Smooth muscle cell (in vitro differentiated cells): ENCODE results near the gene KCNF1. TPM values are rescaled to one million over a fixed set of nuclear protein-coding genes. Genes with fewer than 3 reads are reported as not detected.
"Not testable (repeated sequence)": the region's sequence is repeated elsewhere in the genome, so short reads cannot be mapped to it uniquely, and the experiment has no call there.

Experiments used
- DNase-seq: peaks from one replicate; lab custom pipeline; 2025; ENCODE audit not compliant: unreplicated experiment; lab: John Stamatoyannopoulos, UW
- H2AFZ ChIP-seq: fragments of 200-600 bp; sonication (generic); 2 replicates; pipeline ENCODE4 v1.6.0; 2016; ENCODE audit warnings: antibody characterized with exemption, low read depth, mild to moderate bottlenecking
- H3F3A ChIP-seq: fragments of 200-600 bp; sonication (generic); 2 replicates; pipeline ENCODE4 v1.6.0; 2017; ENCODE audit warnings: antibody characterized with exemption, low read depth
- H3K27ac ChIP-seq: fragments of 200-600 bp; sonication (generic); 2 replicates; pipeline ENCODE4 v1.5.1; 2016; ENCODE audit warnings: low read depth, mild to moderate bottlenecking
- H3K27me3 ChIP-seq: fragments of 200-600 bp; sonication (generic); 2 replicates; pipeline ENCODE4 v1.6.1; 2016; ENCODE audit warnings: low read depth, mild to moderate bottlenecking
- H3K36me3 ChIP-seq: fragments of 200-600 bp; sonication (generic); 2 replicates; pipeline ENCODE4 v1.5.1; 2016; ENCODE audit warnings: low read depth
- H3K4me1 ChIP-seq: fragments of 200-600 bp; sonication (generic); 2 replicates; pipeline ENCODE4 v1.5.1; 2016; ENCODE audit warnings: low read depth
- H3K4me2 ChIP-seq: fragments of 200-600 bp; sonication (generic); 2 replicates; pipeline ENCODE4 v1.6.0; 2016; ENCODE audit warnings: mild to moderate bottlenecking
- H3K4me3 ChIP-seq: fragments of 200-600 bp; sonication (generic); 2 replicates; pipeline ENCODE4 v1.5.1; 2016; ENCODE audit warnings: mild to moderate bottlenecking
- H3K79me2 ChIP-seq: fragments of 200-600 bp; sonication (generic); 2 replicates; pipeline ENCODE4 v1.6.0; 2016; ENCODE audit warnings: low read depth, mild to moderate bottlenecking
- H3K9ac ChIP-seq: fragments of 200-600 bp; sonication (generic); 2 replicates; pipeline ENCODE4 v1.6.0; 2016; ENCODE audit warnings: low read depth
- H3K9me3 ChIP-seq: fragments of 200-600 bp; sonication (generic); replicated peaks from 2 replicates; pipeline ENCODE4 v1.5.1; 2016; ENCODE audit warnings: low read depth
- H4K20me1 ChIP-seq: fragments of 200-600 bp; sonication (generic); 2 replicates; pipeline ENCODE4 v1.6.0; 2016; ENCODE audit warnings: low read depth
- CTCF ChIP-seq: fragments of 200-600 bp; sonication (generic); IDR thresholded peaks from 2 replicates; pipeline ENCODE4 v1.5.1; 2017; ENCODE audit warnings: borderline replicate concordance, mild to moderate bottlenecking, antibody characterized with exemption; ENCODE audit not compliant: insufficient read depth, poor library complexity, severe bottlenecking
- WGBS: methylation state at CpG from one replicate; pipeline ENCODE4 v1.1.7; 2016; ENCODE audit warnings: low lambda C conversion rate; 5-methylcytosine and 5-hydroxymethylcytosine counted together
- polyA plus RNA-seq: library from polyadenylated mRNA; unstranded; fragments of >200 nt; fragmentation: Nextera tagmentation; extraction: Ambion mirVana; gene quantifications from 2 replicates; pipeline ENCODE4 v1.2.1, GENCODE V29; 2016
- total RNA-seq: library from RNA; depleted of rRNA; stranded (reverse); fragments of >200 nt; gene quantifications from 2 replicates; pipeline ENCODE4 v1.2.3, GENCODE V29; 2014

Gene KCNF1
- total and polyA plus RNA-seq, 2 experiments from 2014 or later = 0.55 TPM; not detected in 1

- peaks cover 3% of the 10 kb centered on the region for H3F3A ChIP-seq
- WGBS = 70% methylated on average over 3 of the region's 3 CpGs
- no peaks in the 10 kb centered on the region for H3K4me1 ChIP-seq
- H3K36me3 ChIP-seq = no peaks in the 10 kb centered on the region
- H3K27me3 ChIP-seq = no peaks in the 10 kb centered on the region
- H3K4me3 ChIP-seq = no peak overlapping the region
- no peak for TF ChIP-seq CTCF
- no peaks in the 10 kb centered on the region for H4K20me1 ChIP-seq
- no peak overlapping the region for H3K27ac ChIP-seq
- H3K9ac ChIP-seq = no peak overlapping the region
- no peak overlapping the region for H3K4me2 ChIP-seq
- no peak for DNase-seq
- no peak overlapping the region for H2AFZ ChIP-seq
- H3K79me2 ChIP-seq = no peaks in the 10 kb centered on the region
- no peaks in the 10 kb centered on the region for H3K9me3 ChIP-seq
These were observed 45.7 kb downstream of the KCNF1 start for GRCh38 chr2:10957391-10957790.

- H3K36me3 ChIP-seq, H3K4me1 ChIP-seq, H3K27ac ChIP-seq, H3K9ac ChIP-seq, H3K9me3 ChIP-seq, DNase-seq, H2AFZ ChIP-seq, H3K4me2 ChIP-seq, H3K79me2 ChIP-seq, H3K27me3 ChIP-seq, H4K20me1 ChIP-seq, H3K4me3 ChIP-seq, H3F3A ChIP-seq: not testable (repeated sequence)
- 83% methylated on average over 3 of the region's 3 CpGs for WGBS
These were observed 46.7 kb downstream of the KCNF1 start for GRCh38 chr2:10958452-10958851.

GRCh38 chr2:10960606-10961489 lies 49.1 kb downstream of the KCNF1 start:
- H3K4me2 ChIP-seq = no peak overlapping the region
- H3K4me3 ChIP-seq = no peak overlapping the region
- H3K27me3 ChIP-seq = no peaks in the 10 kb centered on the region
- H3K79me2 ChIP-seq = no peaks in the 10 kb centered on the region
- 92% methylated on average over 56 of the region's 58 CpGs for WGBS
- DNase-seq = no peak
- H3K9me3 ChIP-seq = no peaks in the 10 kb centered on the region
- TF ChIP-seq CTCF = no peak
- H2AFZ ChIP-seq = no peak overlapping the region
- peaks cover 11% of the 10 kb centered on the region for H3K4me1 ChIP-seq
- no peaks in the 10 kb centered on the region for H4K20me1 ChIP-seq
- H3K36me3 ChIP-seq = no peaks in the 10 kb centered on the region
- no peak overlapping the region for H3K9ac ChIP-seq
- H3K27ac ChIP-seq = no peak overlapping the region
- H3F3A ChIP-seq = no peaks in the 10 kb centered on the region

- no peaks in the 10 kb centered on the region for H3K79me2 ChIP-seq
- H3K27me3 ChIP-seq = no peaks in the 10 kb centered on the region
- DNase-seq = no peak
- H3K36me3 ChIP-seq = no peaks in the 10 kb centered on the region
- no peak overlapping the region for H3K4me2 ChIP-seq
- TF ChIP-seq CTCF = no peak
- H3K9me3 ChIP-seq = no peaks in the 10 kb centered on the region
- WGBS = 94% methylated on average over 13 of the region's 13 CpGs
- H3K4me1 ChIP-seq = peaks cover 11% of the 10 kb centered on the region
- no peak overlapping the region for H3K9ac ChIP-seq
- no peak overlapping the region for H2AFZ ChIP-seq
- H3K27ac ChIP-seq = no peak overlapping the region
- H4K20me1 ChIP-seq = no peaks in the 10 kb centered on the region
- no peak overlapping the region for H3K4me3 ChIP-seq
- H3F3A ChIP-seq = no peaks in the 10 kb centered on the region
These were observed 49.7 kb downstream of the KCNF1 start for GRCh38 chr2:10961490-10961875.
